T47D (cell line): Measurements from ENCODE around the gene MNX1.

Source experiments
- DNase-seq, 2 experiments: peaks; one replicate each; pipeline versions ENCODE4 v3.0.0 to v3.0.0-alpha.2; 2011 to 2012; ENCODE audit warnings: low read depth in 1 of 2, low spot score in 1 of 2
- JUND ChIP-seq: IDR thresholded peaks from 2 replicates; pipeline ENCODE4 v1.6.1; 2012; ENCODE audit warnings: low read depth
- in situ Hi-C: cut with HindIII; loops from 2 replicates; pipeline ENCODE4 v1.10.0; 2016; ENCODE audit warnings: low sequenced_read_pairs, low pct_unique_long_range_greater_than_20kb

Gene MNX1

DNA sequence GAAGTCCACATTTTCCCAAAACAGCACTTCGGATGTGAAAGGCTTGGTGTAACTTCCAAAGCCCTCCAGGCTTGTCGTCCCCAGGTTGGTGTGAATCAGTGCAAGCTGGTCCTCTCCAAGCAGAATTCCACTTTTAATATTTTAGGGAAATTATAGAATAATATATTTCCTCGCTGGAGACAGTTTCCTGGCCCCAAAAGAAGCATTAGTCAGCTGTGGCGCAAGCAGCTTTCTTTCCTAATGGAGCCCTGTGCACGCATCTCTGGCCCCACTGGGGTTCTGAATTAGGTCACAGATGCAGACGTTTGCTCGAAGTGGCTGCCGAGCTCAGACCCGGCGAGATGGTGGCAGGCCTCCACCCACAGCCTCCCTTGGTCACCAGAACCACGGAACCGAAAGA, 33.3 kb upstream of the MNX1 start:
- TF ChIP-seq JUND: no peak
- in situ Hi-C loops: no loop called here
- no peak for DNase-seq

DNA sequence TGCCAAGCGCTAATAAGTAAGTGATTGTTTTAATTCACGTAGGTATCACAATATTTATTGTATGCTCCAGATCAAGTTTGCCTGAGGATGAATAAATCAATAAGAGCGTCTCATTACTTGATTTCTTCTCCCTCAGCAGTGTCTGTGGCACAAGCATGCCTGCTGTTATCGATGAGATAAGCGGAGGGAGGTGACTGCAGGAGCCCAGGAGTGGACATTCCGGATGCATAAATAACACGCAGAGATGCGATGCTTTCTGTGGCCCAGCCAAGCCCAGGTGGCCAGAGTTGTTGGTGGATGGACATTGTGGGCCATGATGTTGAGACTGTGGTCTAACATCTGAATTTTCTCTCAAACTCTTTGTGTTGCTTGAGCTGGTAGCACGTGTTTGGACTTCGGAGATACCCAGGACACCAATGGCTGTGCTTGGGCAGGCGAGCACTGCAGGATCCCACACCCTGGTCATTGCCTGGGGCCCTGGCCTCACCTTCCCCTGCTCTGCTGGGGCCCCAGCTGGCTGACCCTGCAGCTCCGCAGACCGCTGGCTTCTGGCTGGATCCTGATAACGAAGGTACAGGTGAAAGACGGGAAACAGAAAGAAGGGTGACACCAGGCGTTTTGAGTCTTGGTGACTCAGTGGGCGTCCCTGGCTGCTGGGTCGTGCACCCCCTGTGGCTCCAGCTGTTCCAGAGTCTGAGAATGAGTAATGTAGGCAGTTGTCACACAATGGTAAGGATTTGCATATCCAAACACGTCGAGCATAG, 31.2 kb upstream of the MNX1 start:
- TF ChIP-seq JUND: no peak
- DNase-seq: no peak
- in situ Hi-C loops: no loop called here

DNA sequence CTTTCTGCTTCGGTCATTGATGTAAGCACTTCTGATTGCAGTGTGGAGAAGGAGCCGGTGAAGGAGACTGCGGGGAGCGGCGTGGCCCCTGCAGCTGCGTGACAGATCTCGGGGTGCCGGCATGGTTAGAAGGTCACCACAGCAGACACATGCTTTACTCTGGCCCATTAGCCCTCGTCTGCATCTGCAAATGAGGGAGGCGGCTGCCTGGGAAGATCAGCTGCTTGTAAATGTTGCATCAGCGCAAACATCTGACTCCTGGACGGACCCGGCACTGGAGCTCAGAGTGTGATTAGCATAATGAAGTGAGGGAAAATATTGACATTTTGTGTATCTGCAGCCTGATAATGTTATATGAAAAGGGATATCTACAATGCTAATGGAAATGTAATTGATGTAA, 30.5 kb upstream of the MNX1 start:
- TF ChIP-seq JUND: no peak
- in situ Hi-C loops: no loop called here

GRCh38 chr7:157037635-157038034, 27.2 kb upstream of the MNX1 start:
- in situ Hi-C loops: no loop called here
- TF ChIP-seq JUND: no peak

More for the DNA sequence above, 30.5 kb upstream of the MNX1 start:
- DNase-seq: no peak

DNA sequence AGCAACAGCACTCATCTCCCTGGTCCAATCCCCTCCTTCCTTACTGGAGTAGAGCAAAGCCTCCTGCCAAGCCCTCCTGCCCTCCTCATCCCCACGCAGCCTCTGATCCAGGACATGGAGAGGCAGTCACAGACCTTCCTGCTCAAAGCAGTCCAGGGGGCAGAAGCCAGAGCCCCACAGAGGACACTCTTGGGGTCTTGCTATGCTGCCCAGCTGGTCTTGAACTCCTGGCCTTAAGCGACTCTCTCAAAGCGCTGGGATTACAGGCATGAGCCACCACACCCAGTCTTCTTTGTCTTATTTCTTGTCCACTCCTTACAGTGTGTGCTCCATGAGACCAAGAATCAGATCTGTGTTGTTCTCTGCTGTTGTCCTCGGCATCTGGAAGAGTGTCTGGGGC, 26.6 kb upstream of the MNX1 start:
- TF ChIP-seq JUND: no peak
- in situ Hi-C loops: no loop called here
- DNase-seq: no peak

More at GRCh38 chr7:157037635-157038034, 27.2 kb upstream of the MNX1 start:
- DNase-seq: no peak

- no peak for TF ChIP-seq JUND
- no peak for DNase-seq
- in situ Hi-C loops: no loop called here
These were observed 25.5 kb upstream of the MNX1 start for GRCh38 chr7:157035979-157036378.

DNA sequence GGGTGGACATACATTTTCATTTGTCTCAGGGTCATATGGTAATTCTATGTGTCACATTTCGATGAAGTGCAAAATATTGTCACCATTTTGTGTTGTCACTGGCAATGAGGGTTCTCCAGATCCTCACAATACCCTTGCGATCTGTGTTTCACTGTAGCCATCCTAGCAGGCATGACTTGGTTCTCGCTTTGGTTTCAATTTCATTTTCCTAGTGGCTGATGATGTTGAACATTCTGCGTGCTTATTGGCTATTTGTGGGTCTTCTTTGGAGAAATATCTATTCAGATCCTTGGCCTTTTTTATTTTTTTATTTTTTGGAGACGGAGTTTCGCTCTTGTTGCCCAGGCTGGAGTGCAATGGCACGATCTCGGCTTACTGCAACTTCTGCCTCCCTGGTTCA, 24.8 kb upstream of the MNX1 start:
- no peak for TF ChIP-seq JUND
- in situ Hi-C loops: no loop called here
- no peak for DNase-seq

DNA sequence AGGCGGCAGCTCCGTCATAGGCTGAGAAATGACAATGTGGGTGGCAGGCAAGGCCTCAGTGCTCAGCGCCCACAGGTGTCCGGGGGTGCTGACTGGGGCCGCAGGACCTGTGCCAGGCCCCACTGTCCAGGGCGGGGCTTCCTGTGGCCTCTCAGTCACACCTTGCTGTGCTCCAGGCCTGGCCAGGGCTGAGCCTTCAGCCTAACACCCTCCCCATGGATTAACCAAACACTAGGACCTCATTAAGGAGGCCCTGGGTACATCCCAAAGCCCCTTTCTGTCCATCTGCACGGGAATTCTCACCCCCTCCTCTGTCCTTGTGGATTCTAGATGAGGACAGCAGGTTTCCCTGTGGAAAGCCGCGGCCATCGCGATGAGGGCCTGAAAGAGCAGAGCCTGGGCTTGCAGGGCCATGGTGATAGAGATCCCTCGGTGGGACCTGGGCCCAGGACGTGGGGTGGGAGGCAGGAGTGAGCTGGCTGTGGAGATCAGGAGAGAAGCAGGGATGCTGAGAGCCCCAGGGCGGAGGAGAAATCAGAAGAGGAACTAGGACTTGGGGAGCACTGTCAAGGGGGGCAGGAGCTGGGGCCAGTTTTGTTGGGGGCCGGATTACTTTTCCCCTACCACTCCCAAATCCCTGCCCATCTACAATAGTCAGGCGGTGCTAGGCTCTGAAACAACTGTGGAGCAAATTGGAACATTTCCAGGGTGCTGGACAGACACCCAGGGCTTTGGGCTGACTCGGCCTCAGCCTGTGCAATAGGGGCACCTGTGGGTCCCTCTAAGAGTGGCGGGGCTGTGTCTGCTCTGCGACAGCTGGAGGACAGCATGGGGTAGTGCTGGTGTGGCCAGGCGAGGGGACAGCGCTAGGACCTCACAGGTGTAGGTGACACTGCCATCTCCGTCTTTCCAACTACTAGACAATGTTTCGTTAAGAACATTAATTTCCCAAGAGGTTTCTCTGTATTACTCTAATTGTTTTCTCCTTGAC, 23.3 kb upstream of the MNX1 start:
- TF ChIP-seq JUND: no peak
- no peak for DNase-seq
- in situ Hi-C loops: no loop called here

DNA sequence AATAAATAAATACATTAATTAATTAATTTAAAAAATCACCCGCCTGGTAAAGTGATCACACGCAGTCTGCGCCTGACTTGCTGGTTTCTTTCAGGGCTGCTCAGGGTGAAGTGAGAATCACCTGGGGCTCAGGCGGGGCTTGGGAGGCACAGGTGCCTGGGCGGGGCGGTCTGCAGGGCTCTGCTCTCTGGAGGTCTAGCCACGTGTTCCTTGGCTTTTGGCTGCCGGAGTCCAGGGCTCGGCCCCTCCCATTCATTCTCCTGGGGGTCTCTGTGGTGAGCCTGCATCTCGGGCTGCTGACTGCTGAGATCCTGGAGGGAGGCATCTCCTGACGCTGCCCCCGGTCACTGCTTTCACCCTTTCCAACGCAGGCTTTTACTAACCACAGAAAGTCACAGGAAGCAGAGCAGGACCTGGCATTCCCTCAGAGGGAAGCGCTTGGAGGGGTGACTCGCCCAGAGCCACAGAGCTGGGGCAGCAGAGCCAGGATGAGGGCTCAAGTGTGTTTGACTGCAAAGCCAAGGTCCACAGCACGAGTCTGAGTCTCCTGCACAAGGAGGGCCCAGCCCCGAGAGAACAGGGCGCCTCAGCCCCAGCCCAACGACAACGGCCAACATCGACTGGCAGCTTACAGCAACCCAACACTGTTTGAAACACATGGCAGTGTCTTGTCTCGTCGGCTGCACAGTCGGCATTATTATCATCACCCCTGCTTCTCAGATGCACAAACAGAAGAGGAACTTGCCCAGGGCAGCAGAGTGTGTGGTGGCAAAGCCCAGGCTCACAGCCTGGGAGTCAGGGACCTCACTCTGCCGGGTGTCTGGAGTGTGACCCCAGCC, 22.4 kb upstream of the MNX1 start:
- in situ Hi-C loops: no loop called here
- TF ChIP-seq JUND: no peak
- DNase-seq: no peak

DNA sequence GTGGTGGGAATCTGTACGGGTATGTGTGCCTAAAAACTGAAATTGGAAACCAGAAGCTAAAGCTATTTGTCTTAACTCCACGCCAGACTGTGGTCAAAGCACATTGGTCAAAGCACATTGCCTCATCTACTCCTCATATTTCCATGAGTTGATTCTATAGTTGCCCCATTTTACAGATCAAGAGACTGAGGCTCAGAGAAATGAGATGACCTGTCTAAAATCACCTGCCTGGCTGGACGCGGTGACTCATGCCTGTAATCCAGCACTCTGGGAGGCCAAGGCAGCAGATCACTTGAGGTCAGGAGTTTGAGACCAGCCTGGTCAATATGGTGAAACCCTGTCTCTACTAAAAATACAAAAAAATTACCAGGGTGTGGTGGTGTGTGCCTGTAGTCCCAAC, 21.7 kb upstream of the MNX1 start:
- TF ChIP-seq JUND: no peak
- in situ Hi-C loops: no loop called here
- no peak for DNase-seq

DNA sequence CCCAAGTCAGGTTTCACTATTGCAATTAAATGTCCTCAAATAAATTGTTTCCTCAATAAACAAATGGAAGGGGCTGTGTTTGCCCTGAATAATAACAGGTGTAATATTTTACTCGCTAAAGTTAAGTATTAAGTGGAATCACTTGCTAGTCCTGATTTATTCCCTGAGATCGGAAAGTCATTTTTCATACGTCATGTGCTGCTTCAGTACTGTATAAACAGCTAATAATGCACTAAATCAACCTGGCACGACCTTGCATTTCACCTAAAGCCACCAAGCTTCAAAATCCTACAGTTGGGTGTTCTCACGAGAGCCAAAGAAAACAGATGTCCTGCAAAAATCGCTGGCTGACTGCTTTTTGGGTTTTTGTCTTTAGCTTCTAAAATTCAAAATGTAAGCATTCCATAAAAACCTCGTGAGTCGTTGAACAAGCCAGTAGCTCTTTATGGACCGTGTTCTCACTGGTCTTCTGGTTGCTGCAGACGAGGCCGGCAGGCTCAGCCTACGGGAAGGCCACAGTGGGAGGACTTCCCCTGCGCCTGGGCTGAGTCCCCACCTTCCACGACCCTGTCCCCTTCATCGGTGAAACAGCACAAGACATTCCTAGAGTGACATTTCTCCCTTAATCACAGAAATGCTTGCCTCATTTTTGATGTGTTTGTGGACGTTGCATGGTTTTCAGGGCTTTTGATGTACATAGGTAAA, 17.9 kb upstream of the MNX1 start:
- in situ Hi-C loops: no loop called here
- no peak for DNase-seq
- TF ChIP-seq JUND: no peak
